Caco-2 (cell line): Measurements from ENCODE around the gene DCAF8L1. TPM values are rescaled to one million over a fixed set of nuclear protein-coding genes. Genes with fewer than 3 reads are reported as not detected.

Source experiments
- BruUV-seq: library from RNA; stranded (reverse); fragments of 400-500 nt; replicated peaks from 2 replicates; lab custom pipeline; 2021; lab: Mats Ljungman, UMichigan
- CTCF ChIA-PET: fragments of 300-600 bp; sonication (Branson Sonifier 250); formaldehyde crosslinking; loops from one replicate; lab custom pipeline; 2022; ENCODE audit warnings: antibody characterized with exemption; lab: Charles Lee
- POLR2A ChIA-PET: fragments of 300-600 bp; sonication (Branson Sonifier 250); formaldehyde crosslinking; loops from one replicate; lab custom pipeline; 2022; ENCODE audit warnings: antibody characterized with exemption; lab: Charles Lee
- DNase-seq, 2 experiments: peaks; one replicate each; pipeline versions ENCODE4 v3.0.0 to v3.0.0-alpha.2; 2020 to 2022
- H3K27me3 ChIP-seq: replicated peaks from 2 replicates; pipeline ENCODE4 v1.6.0; 2011; ENCODE audit warnings: low read length; ENCODE audit not compliant: control insufficient read depth, insufficient read depth
- H3K36me3 ChIP-seq: 2 replicates; pipeline ENCODE4 v1.5.1; 2011; ENCODE audit warnings: low read length; ENCODE audit not compliant: control insufficient read depth, insufficient read depth
- H3K4me1 ChIP-seq: fragments of 250-450 bp; sonication (Bioruptor Pico); 2 replicates; pipeline ENCODE4 v1.5.1; 2020; ENCODE audit warnings: mild to moderate bottlenecking
- H3K4me3 ChIP-seq: 2 replicates; pipeline ENCODE4 v1.5.1; 2011; ENCODE audit warnings: low read depth, mild to moderate bottlenecking, control low read depth, low read length
- H3K9me3 ChIP-seq: fragments of 250-450 bp; sonication (Bioruptor Pico); 2 replicates; pipeline ENCODE4 v1.5.1; 2020; ENCODE audit warnings: mild to moderate bottlenecking, moderate library complexity
- H3K27ac Mint-ChIP-seq: one replicate; pipeline ENCODE4 v1.8.0; 2022; ENCODE audit warnings: mixed read lengths; ENCODE audit not compliant: unreplicated experiment
- H3K27me3 Mint-ChIP-seq: one replicate; pipeline ENCODE4 v1.8.0; 2022; ENCODE audit warnings: mixed read lengths; ENCODE audit not compliant: insufficient read depth, unreplicated experiment
- H3K36me3 Mint-ChIP-seq: one replicate; pipeline ENCODE4 v1.8.0; 2022; ENCODE audit warnings: mild to moderate bottlenecking, mixed read lengths; ENCODE audit not compliant: insufficient read depth, unreplicated experiment
- H3K4me1 Mint-ChIP-seq: one replicate; pipeline ENCODE4 v1.8.0; 2022; ENCODE audit warnings: low read depth, mixed read lengths; ENCODE audit not compliant: unreplicated experiment
- H3K4me3 Mint-ChIP-seq: one replicate; pipeline ENCODE4 v1.8.0; 2022; ENCODE audit warnings: mild to moderate bottlenecking, moderate library complexity, mixed read lengths; ENCODE audit not compliant: unreplicated experiment
- H3K9me3 Mint-ChIP-seq: one replicate; pipeline ENCODE4 v1.8.0; 2022; ENCODE audit warnings: mixed read lengths; ENCODE audit not compliant: unreplicated experiment
- intact Hi-C: fragments of 100-400 bp; cut with micrococcal nuclease; formaldehyde crosslinking; loops from one replicate; pipeline ENCODE4 v1.10.0; 2022; ENCODE audit not compliant: unreplicated experiment
- total RNA-seq: library from RNA; stranded (reverse); gene quantifications from 2 replicates; pipeline ENCODE4 v1.2.3, GENCODE V29; 2022
- TF ChIP-seq, protein P1 (sequence below), 2 experiments: fragments of 200-600 bp in 1 of 2; IDR thresholded peaks; 1 replicate in 1 of 2; 2 replicates in 1 of 2; pipeline versions ENCODE4 v1.5.1 to v1.8.0; 2011 to 2022; ENCODE audit warnings: antibody characterized with exemption in 1 of 2, control low read depth in 1 of 2, inconsistent platforms in 1 of 2, low read depth in 1 of 2, low read length in 1 of 2, mild to moderate bottlenecking in 1 of 2, moderate library complexity in 1 of 2; ENCODE audit not compliant: insufficient read depth in 1 of 2, severe bottlenecking in 1 of 2, unreplicated experiment in 1 of 2

The DCAF8L1 gene
- total RNA-seq, 1 experiment from 2014 or later = not detected

DNA sequence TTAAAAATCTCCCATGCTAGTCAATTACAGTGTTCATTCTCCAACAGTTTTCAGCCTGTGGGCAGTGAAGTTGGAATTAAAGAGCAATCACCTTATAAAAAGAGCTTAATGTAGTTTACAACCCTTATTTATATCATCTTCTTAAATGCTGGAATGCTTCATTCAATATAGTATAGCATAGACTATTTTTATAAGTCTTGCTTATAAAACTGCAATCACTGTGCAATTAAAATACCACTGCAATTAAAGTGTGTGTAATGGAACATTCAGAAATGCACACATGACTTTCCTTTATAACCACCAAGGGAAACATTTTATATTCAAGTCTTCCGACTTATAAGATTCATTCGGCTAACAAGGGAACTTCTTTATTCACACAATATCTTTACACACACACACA, 16.4 kb upstream of the DCAF8L1 start:
- intact Hi-C loops = no loop called here
- Histone ChIP-seq H3K4me3 (no peak overlapping the region), H3K9me3 (no peaks in the 10 kb centered on the region), H3K4me1 (no peaks in the 10 kb centered on the region), H3K27me3 (no peaks in the 10 kb centered on the region), H3K36me3 (no peaks in the 10 kb centered on the region)
- CTCF ChIA-PET = no interaction called here
- Mint-ChIP-seq H3K4me3 (no peak overlapping the region), H3K27me3 (no peaks in the 10 kb centered on the region), H3K27ac (no peak overlapping the region), H3K36me3 (no peaks in the 10 kb centered on the region), H3K9me3 (no peaks in the 10 kb centered on the region), H3K4me1 (no peaks in the 10 kb centered on the region)
- no TSS peak for BruUV-seq
- POLR2A ChIA-PET = no interaction called here
- TF ChIP-seq, protein P1, sequence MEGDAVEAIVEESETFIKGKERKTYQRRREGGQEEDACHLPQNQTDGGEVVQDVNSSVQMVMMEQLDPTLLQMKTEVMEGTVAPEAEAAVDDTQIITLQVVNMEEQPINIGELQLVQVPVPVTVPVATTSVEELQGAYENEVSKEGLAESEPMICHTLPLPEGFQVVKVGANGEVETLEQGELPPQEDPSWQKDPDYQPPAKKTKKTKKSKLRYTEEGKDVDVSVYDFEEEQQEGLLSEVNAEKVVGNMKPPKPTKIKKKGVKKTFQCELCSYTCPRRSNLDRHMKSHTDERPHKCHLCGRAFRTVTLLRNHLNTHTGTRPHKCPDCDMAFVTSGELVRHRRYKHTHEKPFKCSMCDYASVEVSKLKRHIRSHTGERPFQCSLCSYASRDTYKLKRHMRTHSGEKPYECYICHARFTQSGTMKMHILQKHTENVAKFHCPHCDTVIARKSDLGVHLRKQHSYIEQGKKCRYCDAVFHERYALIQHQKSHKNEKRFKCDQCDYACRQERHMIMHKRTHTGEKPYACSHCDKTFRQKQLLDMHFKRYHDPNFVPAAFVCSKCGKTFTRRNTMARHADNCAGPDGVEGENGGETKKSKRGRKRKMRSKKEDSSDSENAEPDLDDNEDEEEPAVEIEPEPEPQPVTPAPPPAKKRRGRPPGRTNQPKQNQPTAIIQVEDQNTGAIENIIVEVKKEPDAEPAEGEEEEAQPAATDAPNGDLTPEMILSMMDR (IDR thresholded peaks at IDR 0.05; ENCODE audit: insufficient read depth in 1 of 2, low read depth in 1 of 2, low read length in 1 of 2, severe bottlenecking in 1 of 2, unreplicated experiment in 1 of 2) = no peak
- no peak for DNase-seq

DNA sequence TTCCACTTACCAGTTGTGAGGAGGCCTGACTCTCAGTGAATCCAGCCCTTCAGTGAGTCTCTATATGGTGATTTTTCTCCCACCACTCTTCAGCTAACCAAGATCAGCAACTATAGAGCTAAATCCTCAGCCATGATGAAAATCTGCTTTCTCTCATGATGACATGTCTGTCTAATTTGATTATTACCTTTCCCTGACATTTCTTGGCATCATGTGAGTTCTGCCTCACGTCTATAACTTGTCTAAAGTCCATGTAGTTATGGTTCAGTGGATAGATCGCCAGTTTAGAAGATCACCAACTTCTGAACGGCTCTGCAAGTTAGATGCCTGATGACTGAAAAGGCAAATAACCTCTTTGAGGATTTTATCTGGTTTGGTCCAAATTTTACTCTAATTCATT, 14.9 kb upstream of the DCAF8L1 start:
- no TSS peak for BruUV-seq
- H3K27me3 Mint-ChIP-seq = no peaks in the 10 kb centered on the region
- no peaks in the 10 kb centered on the region for H3K4me1 Mint-ChIP-seq
- TF ChIP-seq, protein P1 (IDR thresholded peaks at IDR 0.05; ENCODE audit: insufficient read depth in 1 of 2, low read depth in 1 of 2, low read length in 1 of 2, severe bottlenecking in 1 of 2, unreplicated experiment in 1 of 2) = no peak
- Histone ChIP-seq H3K4me3 (no peak overlapping the region), H3K9me3 (no peaks in the 10 kb centered on the region), H3K4me1 (no peaks in the 10 kb centered on the region), H3K36me3 (no peaks in the 10 kb centered on the region), H3K27me3 (no peaks in the 10 kb centered on the region)
- ChIA-PET CTCF (no interaction called here), POLR2A (no interaction called here)
- DNase-seq = no peak
- H3K36me3 Mint-ChIP-seq = no peaks in the 10 kb centered on the region
- no peaks in the 10 kb centered on the region for H3K9me3 Mint-ChIP-seq
- H3K27ac Mint-ChIP-seq = no peak overlapping the region
- intact Hi-C loops = no loop called here
- H3K4me3 Mint-ChIP-seq = no peak overlapping the region

DNA sequence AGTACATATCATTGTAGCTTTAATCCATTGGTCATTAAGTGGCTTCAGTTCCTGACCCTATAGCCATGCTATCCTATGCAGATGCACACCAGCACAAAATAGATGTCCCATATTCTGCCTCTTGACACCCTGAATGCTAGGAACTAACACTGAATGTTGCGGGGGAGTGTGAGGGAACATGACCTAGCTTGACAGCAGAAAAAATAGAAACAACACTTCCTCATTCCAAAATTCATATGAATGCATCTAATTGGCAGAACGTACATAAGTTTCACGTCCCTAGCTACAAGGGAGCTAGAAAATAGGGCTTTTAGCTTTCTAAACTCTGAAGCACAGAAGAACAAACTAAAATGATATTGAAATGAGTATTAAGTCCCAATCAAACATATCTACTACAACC, 14.4 kb upstream of the DCAF8L1 start:
- CTCF ChIA-PET = no interaction called here
- no peaks in the 10 kb centered on the region for H3K27me3 Mint-ChIP-seq
- no peaks in the 10 kb centered on the region for H3K36me3 Mint-ChIP-seq
- BruUV-seq = no TSS peak
- H3K4me1 ChIP-seq = no peaks in the 10 kb centered on the region
- no peaks in the 10 kb centered on the region for H3K9me3 ChIP-seq
- no peak for DNase-seq
- no peaks in the 10 kb centered on the region for H3K4me1 Mint-ChIP-seq
- H3K27me3 ChIP-seq = no peaks in the 10 kb centered on the region
- H3K4me3 Mint-ChIP-seq = no peak overlapping the region
- intact Hi-C loops = no loop called here
- no peak overlapping the region for H3K27ac Mint-ChIP-seq
- H3K9me3 Mint-ChIP-seq = no peaks in the 10 kb centered on the region
- no peaks in the 10 kb centered on the region for H3K36me3 ChIP-seq
- TF ChIP-seq, protein P1 (IDR thresholded peaks at IDR 0.05; ENCODE audit: insufficient read depth in 1 of 2, low read depth in 1 of 2, low read length in 1 of 2, severe bottlenecking in 1 of 2, unreplicated experiment in 1 of 2) = no peak
- POLR2A ChIA-PET = no interaction called here
- H3K4me3 ChIP-seq = no peak overlapping the region
